ENCODE results near the gene DIPK1B.

Gene DIPK1B

GRCh38 chr9:136757328-136757727, 45.0 kb downstream of the DIPK1B start:
- H3K27ac ChIP-seq (ENCODE audit: low read depth, low read length), result peak overlapping the region; percentile 37
- H3K27me3 ChIP-seq (ENCODE audit: control insufficient read depth, low read length), result peaks cover 7% of the 10 kb centered on the region; the same call in 1 of the 2 replicates
- no peak for TF ChIP-seq CTCF (IDR thresholded peaks at IDR 0.05; ENCODE audit: low read depth, low read length, poor library complexity, severe bottlenecking)
- TF ChIP-seq EZH2phosphoT487 (IDR thresholded peaks at IDR 0.05; ENCODE audit: borderline replicate concordance, low read length), result no peak
- H3K4me1 ChIP-seq (ENCODE audit: control insufficient read depth, low read length), result peaks cover 33% of the 10 kb centered on the region
- no peaks in the 10 kb centered on the region; the same call in 1 of the 2 replicates for H3F3A ChIP-seq (ENCODE audit: control insufficient read depth, insufficient read depth)
- H3K9me2 ChIP-seq (replicated peaks; ENCODE audit: control insufficient read depth, low read length), result no peaks in the 10 kb centered on the region
- H3K4me3 ChIP-seq (ENCODE audit: low read length), result no peak overlapping the region
- no peaks in the 10 kb centered on the region for H3K36me3 ChIP-seq (ENCODE audit: control insufficient read depth, low read length)
- no peaks in the 10 kb centered on the region for H3K79me2 ChIP-seq (ENCODE audit: control insufficient read depth, low read length)
- peaks cover 23% of the 10 kb centered on the region for H3K9me3 ChIP-seq (ENCODE audit: control insufficient read depth, insufficient read depth, low read length)
- no peaks in the 10 kb centered on the region for H4K20me1 ChIP-seq (ENCODE audit: control insufficient read depth, insufficient read depth, low read depth, low read length)
- H3K4me2 ChIP-seq (ENCODE audit: low read length), result peak overlapping the region; percentile 50; the same call in 1 of the 2 replicates

GRCh38 chr9:136757751-136758140, 45.4 kb downstream of the DIPK1B start:
- no peak for TF ChIP-seq EZH2phosphoT487 (IDR thresholded peaks at IDR 0.05; ENCODE audit: borderline replicate concordance, low read length)
- no peak for TF ChIP-seq CTCF (IDR thresholded peaks at IDR 0.05; ENCODE audit: low read depth, low read length, poor library complexity, severe bottlenecking)
- Histone ChIP-seq H3K27ac (ENCODE audit: low read depth, low read length) (peak overlapping the region; percentile 37), H3K4me2 (ENCODE audit: low read length) (peak overlapping the region; percentile 50), H3K4me1 (ENCODE audit: control insufficient read depth, low read length) (peaks cover 33% of the 10 kb centered on the region), H3K79me2 (ENCODE audit: control insufficient read depth, low read length) (no peaks in the 10 kb centered on the region), H3K4me3 (ENCODE audit: low read length) (peak overlapping the region; percentile 29), H3K9me2 (replicated peaks; ENCODE audit: control insufficient read depth, low read length) (no peaks in the 10 kb centered on the region), H3K27me3 (ENCODE audit: control insufficient read depth, low read length) (peaks cover 7% of the 10 kb centered on the region; the same call in 1 of the 2 replicates), H3K9me3 (ENCODE audit: control insufficient read depth, insufficient read depth, low read length) (peaks cover 20% of the 10 kb centered on the region), H3K36me3 (ENCODE audit: control insufficient read depth, low read length) (no peaks in the 10 kb centered on the region), H3F3A (ENCODE audit: control insufficient read depth, insufficient read depth) (no peaks in the 10 kb centered on the region; the same call in 1 of the 2 replicates), H4K20me1 (ENCODE audit: control insufficient read depth, insufficient read depth, low read depth, low read length) (no peaks in the 10 kb centered on the region)

GRCh38 chr9:136759001-136759400, 46.6 kb downstream of the DIPK1B start:
- no peak overlapping the region for H3K4me3 ChIP-seq (ENCODE audit: low read length)
- no peaks in the 10 kb centered on the region for H4K20me1 ChIP-seq (ENCODE audit: control insufficient read depth, insufficient read depth, low read depth, low read length)
- H3K36me3 ChIP-seq (ENCODE audit: control insufficient read depth, low read length), result no peaks in the 10 kb centered on the region
- peaks cover 10% of the 10 kb centered on the region for H3K9me3 ChIP-seq (ENCODE audit: control insufficient read depth, insufficient read depth, low read length)
- H3F3A ChIP-seq (ENCODE audit: control insufficient read depth, insufficient read depth), result no peaks in the 10 kb centered on the region; the same call in 1 of the 2 replicates
- H3K79me2 ChIP-seq (ENCODE audit: control insufficient read depth, low read length), result no peaks in the 10 kb centered on the region
- no peak overlapping the region for H3K27ac ChIP-seq (ENCODE audit: low read depth, low read length)
- H3K9me2 ChIP-seq (replicated peaks; ENCODE audit: control insufficient read depth, low read length), result no peaks in the 10 kb centered on the region
- peaks cover 38% of the 10 kb centered on the region for H3K4me1 ChIP-seq (ENCODE audit: control insufficient read depth, low read length)
- TF ChIP-seq EZH2phosphoT487 (IDR thresholded peaks at IDR 0.05; ENCODE audit: borderline replicate concordance, low read length), result no peak
- TF ChIP-seq CTCF (IDR thresholded peaks at IDR 0.05; ENCODE audit: low read depth, low read length, poor library complexity, severe bottlenecking), result no peak
- peaks cover 11% of the 10 kb centered on the region; the same call in 1 of the 2 replicates for H3K27me3 ChIP-seq (ENCODE audit: control insufficient read depth, low read length)
- peak overlapping the region; percentile 1; the same call in 1 of the 2 replicates for H3K4me2 ChIP-seq (ENCODE audit: low read length)
